ENCODE data around the gene MOB4. TPM values are rescaled to one million over a fixed set of nuclear protein-coding genes. Genes with fewer than 3 reads are reported as not detected.
"Not testable (repeated sequence)": the region's sequence is repeated elsewhere in the genome, so short reads cannot be mapped to it uniquely, and the experiment has no call there.

MOB4 gene
- total RNA-seq, 6 donors from 2014 or later: 6.7 to 34.2 (median 17.9) TPM

DNA sequence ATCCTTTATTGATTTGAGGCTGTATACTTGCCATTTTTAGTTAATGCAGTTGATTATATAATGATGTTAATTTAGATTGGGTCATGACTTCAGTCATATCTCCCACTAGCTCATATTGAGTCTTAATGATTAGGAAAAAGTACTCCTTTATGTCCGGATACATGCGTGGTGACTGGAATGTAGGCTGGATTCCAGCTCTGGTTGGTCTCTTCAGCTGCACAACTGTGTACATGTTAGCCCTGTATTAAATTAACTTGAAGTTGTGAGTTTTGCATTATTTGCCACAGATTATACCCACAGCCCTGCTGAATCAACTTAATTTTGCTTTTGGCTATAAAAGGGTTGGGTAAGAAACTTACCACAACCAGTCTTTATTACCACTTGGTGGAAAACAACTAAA lies 22.5 kb downstream of the MOB4 start:
- DNase-seq: no peak
- peaks cover 15 to 67% (median 23%) of the 10 kb centered on the region in 4 donors for H3K36me3 ChIP-seq
- H3K27ac ChIP-seq: peak overlapping the region in 1 of 4 donors; percentile 24
- 40 to 68% methylated on average over 2 of the region's 2 CpGs for WGBS, 2 donors
- no peak for ATAC-seq (ENCODE audit: low FRiP score in 2 of 2)
- H3K4me1 ChIP-seq: peaks cover 3 to 13% (median 8%) of the 10 kb centered on the region in 4 donors
- no peak for TF ChIP-seq EP300 (IDR thresholded peaks at IDR 0.05)
- TF ChIP-seq POLR2AphosphoS5 (IDR thresholded peaks at IDR 0.05): no peak
- no peak for TF ChIP-seq POLR2A (IDR thresholded peaks at IDR 0.05)
- TF ChIP-seq CTCF (IDR thresholded peaks at IDR 0.05): no peak
- H3K27me3 ChIP-seq: no peaks in the 10 kb centered on the region
- H3K9me3 ChIP-seq: no peaks in the 10 kb centered on the region
- H3K4me3 ChIP-seq: no peak overlapping the region

DNA sequence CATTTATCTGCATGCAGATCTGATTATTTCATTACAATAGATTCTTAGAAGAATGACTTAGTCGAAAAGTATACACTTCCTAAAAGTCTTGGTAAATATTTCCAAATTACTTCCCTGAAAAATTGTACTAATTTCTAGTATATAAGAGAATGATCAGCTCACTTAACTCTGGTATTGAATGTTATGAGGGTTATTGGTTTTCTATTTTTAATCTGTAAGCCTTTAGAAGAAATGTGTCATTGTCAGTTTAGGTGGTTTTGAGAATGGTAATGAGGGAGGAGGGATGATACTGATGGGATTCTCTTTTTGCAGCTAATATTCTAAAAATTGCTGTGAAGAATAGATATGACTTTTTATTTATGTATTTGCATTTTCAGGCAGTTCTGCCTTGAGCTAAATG lies 23.9 kb downstream of the MOB4 start:
- 47 to 59% methylated on average over 1 of the region's 1 CpG for WGBS, 2 donors
- Histone ChIP-seq H3K9me3 (no peaks in the 10 kb centered on the region), H3K27ac (no peak overlapping the region), H3K36me3 (peaks cover 18 to 80% (median 31%) of the 10 kb centered on the region in 4 donors), H3K4me3 (no peak overlapping the region), H3K4me1 (peaks cover 3 to 13% (median 7%) of the 10 kb centered on the region in 4 donors), H3K27me3 (no peaks in the 10 kb centered on the region)
- DNase-seq (no peak), ATAC-seq (ENCODE audit: low FRiP score in 2 of 2) (no peak)
- TF ChIP-seq CTCF (IDR thresholded peaks at IDR 0.05) (no peak), POLR2AphosphoS5 (IDR thresholded peaks at IDR 0.05) (no peak), POLR2A (IDR thresholded peaks at IDR 0.05) (no peak), EP300 (IDR thresholded peaks at IDR 0.05) (no peak)

- Histone ChIP-seq H3K4me3 (no peak overlapping the region), H3K9me3 (no peaks in the 10 kb centered on the region), H3K27ac (no peak overlapping the region), H3K4me1 (peaks cover 0 to 7% (median 6%) of the 10 kb centered on the region in 4 donors), H3K27me3 (no peaks in the 10 kb centered on the region), H3K36me3 (peaks cover 12 to 72% (median 29%) of the 10 kb centered on the region in 4 donors)
- DNase-seq (no peak), ATAC-seq (ENCODE audit: low FRiP score in 2 of 2) (no peak)
- WGBS, 2 donors: 95 to 96% methylated on average over 3 of the region's 3 CpGs
- TF ChIP-seq EP300 (IDR thresholded peaks at IDR 0.05) (no peak), CTCF (IDR thresholded peaks at IDR 0.05) (no peak), POLR2A (IDR thresholded peaks at IDR 0.05) (no peak), POLR2AphosphoS5 (IDR thresholded peaks at IDR 0.05) (no peak)
Measured at GRCh38 chr2:197543206-197543605, 27.3 kb downstream of the MOB4 start.

- no peak overlapping the region for H3K27ac ChIP-seq
- no peak for DNase-seq
- WGBS, 2 donors: 86 to 90% methylated on average over 5 of the region's 5 CpGs
- TF ChIP-seq POLR2A (IDR thresholded peaks at IDR 0.05): no peak
- TF ChIP-seq EP300 (IDR thresholded peaks at IDR 0.05): no peak
- TF ChIP-seq POLR2AphosphoS5 (IDR thresholded peaks at IDR 0.05): no peak
- no peak for TF ChIP-seq CTCF (IDR thresholded peaks at IDR 0.05)
- H3K4me3 ChIP-seq: no peak overlapping the region
- no peak for ATAC-seq (ENCODE audit: low FRiP score in 2 of 2)
- H3K27me3 ChIP-seq: no peaks in the 10 kb centered on the region
- H3K4me1 ChIP-seq: no peaks in the 10 kb centered on the region
- no peaks in the 10 kb centered on the region for H3K9me3 ChIP-seq
- H3K36me3 ChIP-seq: peaks cover 13 to 71% (median 33%) of the 10 kb centered on the region in 4 donors
Measured at GRCh38 chr2:197547163-197547900, 31.5 kb downstream of the MOB4 start.

DNA sequence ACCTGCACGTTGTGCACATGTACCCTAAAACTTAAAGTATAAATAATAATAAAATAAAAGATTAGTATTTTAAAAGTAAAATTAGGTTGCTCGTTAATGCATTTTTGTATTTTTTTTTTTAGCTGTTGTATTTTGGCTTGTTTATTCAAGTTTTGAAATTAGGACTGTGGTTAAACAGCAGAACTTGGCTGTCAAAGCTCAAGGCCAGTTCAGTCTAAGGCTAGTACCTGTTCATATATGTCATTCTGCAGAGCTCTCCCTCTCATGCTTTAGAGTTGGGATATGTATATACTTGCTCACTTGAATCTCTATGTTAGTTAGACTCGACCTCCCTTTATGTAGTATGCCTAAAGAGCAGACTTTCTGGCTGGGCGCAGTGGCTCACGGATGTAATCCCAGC lies 32.7 kb downstream of the MOB4 start:
- Histone ChIP-seq H3K36me3 (peaks cover 11 to 72% (median 30%) of the 10 kb centered on the region in 4 donors), H3K27ac (no peak overlapping the region), H3K27me3 (no peaks in the 10 kb centered on the region), H3K4me3 (no peak overlapping the region), H3K4me1 (no peaks in the 10 kb centered on the region), H3K9me3 (no peaks in the 10 kb centered on the region)
- TF ChIP-seq EP300 (IDR thresholded peaks at IDR 0.05) (no peak), POLR2AphosphoS5 (IDR thresholded peaks at IDR 0.05) (no peak), CTCF (IDR thresholded peaks at IDR 0.05) (no peak)
- ATAC-seq (ENCODE audit: low FRiP score in 2 of 2) (no peak), DNase-seq (no peak)
- 93 to 96% methylated on average over 5 of the region's 5 CpGs for WGBS, 2 donors

GRCh38 chr2:197551260-197551659 lies 35.4 kb downstream of the MOB4 start:
- DNase-seq; H3K27me3 ChIP-seq; H3K4me3 ChIP-seq; H3K4me1 ChIP-seq; H3K9me3 ChIP-seq; H3K27ac ChIP-seq; ATAC-seq (ENCODE audit: low FRiP score in 2 of 2): not testable (repeated sequence)
- 69 to 85% methylated on average over 2 of the region's 2 CpGs for WGBS, 2 donors
- peaks cover 9 to 70% (median 33%) of the 10 kb centered on the region in 4 donors for H3K36me3 ChIP-seq

All from upper lobe of left lung (tissue), 6 donors.